H9 (cell line): Measurements from ENCODE around the gene MTX3. TPM values are rescaled to one million over a fixed set of nuclear protein-coding genes. Genes with fewer than 3 reads are reported as not detected.

Source experiments
- DNase-seq: peaks from one replicate; pipeline ENCODE4 v3.0.0-alpha.2; 2017
- H2AFZ ChIP-seq: one replicate; pipeline ENCODE4 v1.6.1; 2013; ENCODE audit warnings: mild to moderate bottlenecking, low read length, control low read depth, moderate library complexity
- H2AK5ac ChIP-seq: 2 replicates; pipeline ENCODE4 v1.6.1; 2013; ENCODE audit warnings: low read length, control low read depth, mixed read lengths; ENCODE audit not compliant: insufficient read length
- H2BK120ac ChIP-seq: one replicate; pipeline ENCODE4 v1.6.1; 2013; ENCODE audit warnings: low read depth, mild to moderate bottlenecking, low read length, control low read depth, inconsistent platforms; ENCODE audit not compliant: poor library complexity, severe bottlenecking
- H2BK12ac ChIP-seq: 2 replicates; pipeline ENCODE4 v1.6.1; 2013; ENCODE audit warnings: low read length, control low read depth, mixed read lengths, low read depth; ENCODE audit not compliant: insufficient read length
- H2BK15ac ChIP-seq: 2 replicates; pipeline ENCODE4 v1.6.1; 2013; ENCODE audit warnings: low read depth, low read length, control low read depth
- H2BK20ac ChIP-seq: one replicate; pipeline ENCODE4 v1.6.1; 2013; ENCODE audit warnings: low read depth, mild to moderate bottlenecking, low read length, control low read depth, inconsistent platforms; ENCODE audit not compliant: poor library complexity, severe bottlenecking
- H2BK5ac ChIP-seq: 2 replicates; pipeline ENCODE4 v1.6.1; 2013; ENCODE audit warnings: low read length, control low read depth, mixed read lengths; ENCODE audit not compliant: insufficient read length
- H3K14ac ChIP-seq: 2 replicates; pipeline ENCODE4 v1.6.1; 2013; ENCODE audit warnings: low read length, control low read depth; ENCODE audit not compliant: insufficient read depth
- H3K18ac ChIP-seq: 2 replicates; pipeline ENCODE4 v1.6.1; 2013; ENCODE audit warnings: low read depth, mild to moderate bottlenecking, mixed read lengths, low read length, control low read depth; ENCODE audit not compliant: insufficient read length
- H3K23ac ChIP-seq: 2 replicates; pipeline ENCODE4 v1.6.1; 2013; ENCODE audit warnings: low read length, control low read depth, mixed read lengths, low read depth; ENCODE audit not compliant: insufficient read length
- H3K23me2 ChIP-seq: 2 replicates; pipeline ENCODE4 v1.6.1; 2013; ENCODE audit warnings: low read depth, mild to moderate bottlenecking, mixed read lengths, low read length, control low read depth; ENCODE audit not compliant: insufficient read length, poor library complexity, severe bottlenecking
- H3K27ac ChIP-seq: 2 replicates; pipeline ENCODE4 v1.5.1; 2013; ENCODE audit warnings: low read length, control low read depth, mixed read lengths, low read depth; ENCODE audit not compliant: insufficient read length
- H3K27me3 ChIP-seq: 2 replicates; pipeline ENCODE4 v1.6.1; 2013; ENCODE audit warnings: low read length, control low read depth, inconsistent platforms; ENCODE audit not compliant: insufficient read depth
- H3K4ac ChIP-seq: 2 replicates; pipeline ENCODE4 v1.6.1; 2013; ENCODE audit warnings: low read depth, mild to moderate bottlenecking, control low read depth, inconsistent platforms, low read length, moderate library complexity
- H3K4me1 ChIP-seq: 2 replicates; pipeline ENCODE4 v1.6.1; 2013; ENCODE audit warnings: low read length, control low read depth, inconsistent platforms; ENCODE audit not compliant: insufficient read depth
- H3K4me2 ChIP-seq: 2 replicates; pipeline ENCODE4 v1.6.1; 2013; ENCODE audit warnings: low read length, control low read depth, mixed read lengths; ENCODE audit not compliant: insufficient read length, insufficient read depth
- H3K56ac ChIP-seq: 2 replicates; pipeline ENCODE4 v1.6.1; 2013; ENCODE audit warnings: low read depth, mild to moderate bottlenecking, mixed read lengths, low read length, control low read depth; ENCODE audit not compliant: insufficient read length
- H3K79me1 ChIP-seq: 2 replicates; pipeline ENCODE4 v1.6.1; 2013; ENCODE audit warnings: low read depth, mild to moderate bottlenecking, moderate library complexity, low read length, control low read depth, inconsistent platforms; ENCODE audit not compliant: insufficient read depth, poor library complexity, severe bottlenecking
- H3K79me2 ChIP-seq: 2 replicates; pipeline ENCODE4 v1.6.1; 2013; ENCODE audit warnings: low read length, control low read depth, inconsistent platforms; ENCODE audit not compliant: insufficient read depth
- H3K9ac ChIP-seq: 2 replicates; pipeline ENCODE4 v1.6.1; 2013; ENCODE audit warnings: low read length, control low read depth, mixed read lengths; ENCODE audit not compliant: insufficient read length; ENCODE audit errors: extremely low read depth
- H3K9me3 ChIP-seq: one replicate; pipeline ENCODE4 v1.6.1; 2013; ENCODE audit warnings: low read depth, low read length, inconsistent platforms; ENCODE audit not compliant: control insufficient read depth
- H3T11ph ChIP-seq: one replicate; pipeline ENCODE4 v1.6.1; 2013; ENCODE audit warnings: mild to moderate bottlenecking, low read length, control low read depth, inconsistent platforms
- H4K20me1 ChIP-seq: one replicate; pipeline ENCODE4 v1.6.1; 2013; ENCODE audit not compliant: control insufficient read depth, insufficient read length, insufficient read depth
- H4K5ac ChIP-seq: 2 replicates; pipeline ENCODE4 v1.6.1; 2013; ENCODE audit warnings: low read depth, mild to moderate bottlenecking, mixed read lengths, low read length, control low read depth; ENCODE audit not compliant: insufficient read length
- H4K8ac ChIP-seq: replicated peaks from 2 replicates; pipeline ENCODE4 v1.6.1; 2013; ENCODE audit warnings: low read length, control low read depth, mixed read lengths, low read depth; ENCODE audit not compliant: insufficient read length
- H4K91ac ChIP-seq: 2 replicates; pipeline ENCODE4 v1.6.1; 2013; ENCODE audit warnings: low read depth, mild to moderate bottlenecking, moderate library complexity, mixed read lengths, low read length, control low read depth; ENCODE audit not compliant: insufficient read length
- H3K27ac Mint-ChIP-seq, 3 experiments: 2 replicates in 2 of 3; 3 replicates in 1 of 3; pipeline ENCODE4 v1.8.0; 2020 to 2021; ENCODE audit warnings: mixed read lengths in 3 of 3, mild to moderate bottlenecking in 1 of 3, moderate library complexity in 1 of 3
- H3K27me3 Mint-ChIP-seq: 2 replicates; pipeline ENCODE4 v1.8.0; 2021; ENCODE audit warnings: low read depth, mild to moderate bottlenecking, moderate library complexity, mixed read lengths
- H3K36me3 Mint-ChIP-seq, 3 experiments: 2 replicates in 2 of 3; 3 replicates in 1 of 3; pipeline ENCODE4 v1.8.0; 2020 to 2021; ENCODE audit warnings: low read depth in 3 of 3, mixed read lengths in 3 of 3; ENCODE audit not compliant: insufficient read depth in 1 of 3
- H3K4me1 Mint-ChIP-seq, 2 experiments: 2 replicates each; pipeline ENCODE4 v1.8.0; 2020; ENCODE audit warnings: mixed read lengths in 2 of 2
- H3K4me3 Mint-ChIP-seq, 2 experiments: 2 replicates in 1 of 2; 3 replicates in 1 of 2; pipeline ENCODE4 v1.8.0; 2020 to 2021; ENCODE audit warnings: mild to moderate bottlenecking in 2 of 2, mixed read lengths in 2 of 2, moderate library complexity in 1 of 2
- H3K9me3 Mint-ChIP-seq, 2 experiments: 2 replicates in 1 of 2; 3 replicates in 1 of 2; pipeline ENCODE4 v1.8.0; 2020; ENCODE audit warnings: mild to moderate bottlenecking in 2 of 2, mixed read lengths in 2 of 2, moderate library complexity in 1 of 2
- CTCF ChIP-seq: fragments of 200-600 bp; sonication (generic); conservative IDR thresholded peaks from 3 replicates; pipeline ENCODE4 v1.8.0; 2021; ENCODE audit warnings: antibody characterized with exemption, mild to moderate bottlenecking
- WGBS: extraction: QIAGEN DNeasy Blood & Tissue Kit; methylation state at CpG from one replicate; pipeline ENCODE4 v1.1.7; 2013; ENCODE audit warnings: missing lambda C conversion rate, low lambda C conversion rate, mixed read lengths; ENCODE audit not compliant: insufficient read length; ENCODE audit errors: extremely low coverage; 5-methylcytosine and 5-hydroxymethylcytosine counted together
- total RNA-seq: library from RNA; stranded (reverse); gene quantifications from 2 replicates; pipeline ENCODE4 v1.2.1, GENCODE V29; 2021

The MTX3 gene
- total RNA-seq, 1 experiment from 2014 or later: 24.1 TPM

- no peak overlapping the region for H3T11ph ChIP-seq
- no peaks in the 10 kb centered on the region for H3K27me3 ChIP-seq
- no peak overlapping the region for H3K4me2 ChIP-seq
- H3K9me3 ChIP-seq: no peaks in the 10 kb centered on the region
- Mint-ChIP-seq H3K4me3 (no peak overlapping the region), H3K27me3 (peaks cover 19% of the 10 kb centered on the region), H3K4me1 (peaks cover 13 to 16% of the 10 kb centered on the region in 2 experiments), H3K27ac (no peak overlapping the region), H3K36me3 (peaks cover 4 to 10% (median 9%) of the 10 kb centered on the region in 3 experiments; a peak in 6 of 7 replicates), H3K9me3 (no peaks in the 10 kb centered on the region)
- H4K8ac ChIP-seq: no peak overlapping the region
- no peak overlapping the region for H2BK20ac ChIP-seq
- WGBS: no CpG with 5 or more reads among the region's 2 CpGs
- no peaks in the 10 kb centered on the region for H4K20me1 ChIP-seq
- no peak overlapping the region for H2AFZ ChIP-seq
- no peak overlapping the region for H2BK15ac ChIP-seq
- H3K79me2 ChIP-seq: no peaks in the 10 kb centered on the region
- H2BK5ac ChIP-seq: no peak overlapping the region
- H3K23me2 ChIP-seq: peaks cover 6% of the 10 kb centered on the region
- no peaks in the 10 kb centered on the region for H3K4me1 ChIP-seq
- DNase-seq: no peak
- H4K91ac ChIP-seq: no peak overlapping the region
- no peaks in the 10 kb centered on the region for H3K79me1 ChIP-seq
- no peak overlapping the region for H3K18ac ChIP-seq
- H3K23ac ChIP-seq: no peak overlapping the region
- no peak overlapping the region for H4K5ac ChIP-seq
- H3K9ac ChIP-seq: no peak overlapping the region
- no peak overlapping the region for H2BK120ac ChIP-seq
- no peak overlapping the region for H3K27ac ChIP-seq
- no peak overlapping the region for H2AK5ac ChIP-seq
- no peak for TF ChIP-seq CTCF
- H3K4ac ChIP-seq: no peak overlapping the region
- no peak overlapping the region for H2BK12ac ChIP-seq
- H3K14ac ChIP-seq: no peak overlapping the region
- H3K56ac ChIP-seq: no peak overlapping the region
These were observed 2.0 kb upstream of the MTX3 start for GRCh38 chr5:79992891-79993657.
